Transverse colon (tissue), 4 donors: ENCODE measurements around the gene CDHR1.

Experiments
- EP300 ChIP-seq: sonication (generic); formaldehyde crosslinking; IDR thresholded peaks from one replicate; pipeline ENCODE4 v1.6.1; 2017; ENCODE audit warnings: antibody characterized with exemption, low read depth
- POLR2A ChIP-seq: fragments of 450-650 bp; IDR thresholded peaks from one replicate; pipeline ENCODE4 v1.6.1; 2016; ENCODE audit warnings: antibody characterized with exemption, mild to moderate bottlenecking, moderate library complexity
- POLR2AphosphoS5 ChIP-seq, 3 donors: sonication (generic); formaldehyde crosslinking; IDR thresholded peaks; one replicate each; pipeline ENCODE4 v1.6.1; 2016; ENCODE audit warnings: antibody characterized with exemption in 3 of 3
- TF ChIP-seq, protein P1 (sequence below), 5 experiments: fragments of 200-600 bp in 3 of 5; fragments of 450-650 bp in 2 of 5; sonication (generic) in 3 of 5; IDR thresholded peaks; 1 replicate in 2 of 5; 2 replicates in 3 of 5; pipeline ENCODE4 v1.5.1; 2016 to 2017; ENCODE audit warnings: antibody characterized with exemption in 5 of 5, inconsistent platforms in 3 of 5, mild to moderate bottlenecking in 2 of 5, moderate library complexity in 1 of 5

DNA sequence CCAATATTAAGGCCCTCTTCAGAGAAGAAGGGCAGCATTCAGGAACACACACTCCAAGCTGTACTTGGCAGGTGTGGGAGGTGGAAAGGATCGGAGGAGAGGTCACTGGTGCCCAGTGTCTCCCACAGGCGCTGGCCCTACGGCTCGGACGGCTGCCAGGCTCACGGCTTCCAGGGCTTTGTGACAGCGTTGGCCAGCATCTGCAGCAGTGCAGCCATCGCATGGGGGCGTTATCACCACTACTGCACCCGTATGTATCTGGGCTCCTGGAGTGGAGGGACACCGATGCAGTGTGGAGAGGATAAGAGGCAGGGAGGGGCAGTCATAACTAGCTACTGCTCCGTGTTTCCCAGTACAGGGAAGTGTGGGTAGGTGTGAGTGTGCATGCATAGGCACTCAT, 54.5 kb downstream of the CDHR1 start:
- TF ChIP-seq, protein P1, sequence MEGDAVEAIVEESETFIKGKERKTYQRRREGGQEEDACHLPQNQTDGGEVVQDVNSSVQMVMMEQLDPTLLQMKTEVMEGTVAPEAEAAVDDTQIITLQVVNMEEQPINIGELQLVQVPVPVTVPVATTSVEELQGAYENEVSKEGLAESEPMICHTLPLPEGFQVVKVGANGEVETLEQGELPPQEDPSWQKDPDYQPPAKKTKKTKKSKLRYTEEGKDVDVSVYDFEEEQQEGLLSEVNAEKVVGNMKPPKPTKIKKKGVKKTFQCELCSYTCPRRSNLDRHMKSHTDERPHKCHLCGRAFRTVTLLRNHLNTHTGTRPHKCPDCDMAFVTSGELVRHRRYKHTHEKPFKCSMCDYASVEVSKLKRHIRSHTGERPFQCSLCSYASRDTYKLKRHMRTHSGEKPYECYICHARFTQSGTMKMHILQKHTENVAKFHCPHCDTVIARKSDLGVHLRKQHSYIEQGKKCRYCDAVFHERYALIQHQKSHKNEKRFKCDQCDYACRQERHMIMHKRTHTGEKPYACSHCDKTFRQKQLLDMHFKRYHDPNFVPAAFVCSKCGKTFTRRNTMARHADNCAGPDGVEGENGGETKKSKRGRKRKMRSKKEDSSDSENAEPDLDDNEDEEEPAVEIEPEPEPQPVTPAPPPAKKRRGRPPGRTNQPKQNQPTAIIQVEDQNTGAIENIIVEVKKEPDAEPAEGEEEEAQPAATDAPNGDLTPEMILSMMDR (IDR thresholded peaks at IDR 0.05): no peak
- no peak for TF ChIP-seq POLR2AphosphoS5 (IDR thresholded peaks at IDR 0.05)
- TF ChIP-seq POLR2A: no peak
- no peak for TF ChIP-seq EP300
